Ascending aorta (tissue), 2 donors: Measurements from ENCODE around the gene CNTNAP2. TPM values are rescaled to one million over a fixed set of nuclear protein-coding genes. Genes with fewer than 3 reads are reported as not detected.

Source experiments
- DNase-seq, 2 donors: peaks; one replicate each; pipeline ENCODE4 v3.0.0-alpha.2; 2019; ENCODE audit warnings: low spot score in 2 of 2
- H3K27ac ChIP-seq, 2 donors: fragments of 200-600 bp; sonication (generic); one replicate each; pipeline ENCODE4 v1.5.1; 2016 to 2017; ENCODE audit warnings: mild to moderate bottlenecking in 1 of 2
- H3K27me3 ChIP-seq: fragments of 200-600 bp; sonication (generic); one replicate; pipeline ENCODE4 v1.5.1; 2017
- H3K36me3 ChIP-seq, 2 donors: fragments of 200-600 bp; sonication (generic); one replicate each; pipeline ENCODE4 v1.5.1; 2016
- H3K4me1 ChIP-seq, 2 donors: fragments of 200-600 bp; sonication (generic); one replicate each; pipeline ENCODE4 v1.5.1; 2016 to 2017; ENCODE audit warnings: mild to moderate bottlenecking in 1 of 2
- H3K4me3 ChIP-seq, 2 donors: fragments of 200-600 bp; sonication (generic); one replicate each; pipeline ENCODE4 v1.5.1; 2016 to 2017; ENCODE audit warnings: mild to moderate bottlenecking in 1 of 2
- H3K9me3 ChIP-seq, 2 donors: fragments of 200-600 bp; sonication (generic); one replicate each; pipeline ENCODE4 v1.5.1; 2016
- intact Hi-C: fragments of 100-400 bp; cut with DNase I; formaldehyde crosslinking; loops from one replicate; pipeline ENCODE4 v1.15.1; 2023
- total RNA-seq: library from RNA; depleted of rRNA; stranded (reverse); fragments of >200 nt; gene quantifications from one replicate; pipeline ENCODE4 v1.1.0, GENCODE V29; 2016
- TF ChIP-seq, protein P1 (sequence below), 3 experiments: fragments of 200-600 bp in 2 of 3; fragments of 450-650 bp in 1 of 3; sonication (generic) in 2 of 3; IDR thresholded peaks; one replicate each; pipeline ENCODE4 v1.5.1; 2016 to 2019; ENCODE audit warnings: antibody characterized with exemption in 3 of 3, mild to moderate bottlenecking in 1 of 3, moderate library complexity in 1 of 3

The CNTNAP2 gene
- total RNA-seq, 1 donor from 2014 or later = not detected

DNA sequence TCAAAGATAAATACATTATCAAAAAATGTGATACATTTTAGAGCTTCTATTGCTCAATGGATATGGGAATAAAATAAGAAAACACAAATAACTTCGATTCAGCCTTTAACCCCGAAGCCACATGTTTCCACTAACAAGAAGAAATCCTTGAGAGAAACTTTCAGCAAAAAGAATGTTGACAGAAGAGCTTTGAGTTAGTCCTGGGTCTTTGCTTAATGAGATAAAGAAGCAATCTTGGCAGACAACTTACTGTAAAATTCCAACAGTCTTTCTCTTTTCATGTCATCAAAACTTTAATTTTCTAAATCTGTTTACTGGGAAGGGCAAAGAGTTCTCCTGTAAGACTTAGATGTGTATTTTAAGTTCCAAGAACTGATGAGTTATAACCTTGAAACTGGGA, 810.2 kb downstream of the CNTNAP2 start:
- intact Hi-C loops = no loop called here
- H3K27ac ChIP-seq = no peak overlapping the region
- TF ChIP-seq, protein P1, sequence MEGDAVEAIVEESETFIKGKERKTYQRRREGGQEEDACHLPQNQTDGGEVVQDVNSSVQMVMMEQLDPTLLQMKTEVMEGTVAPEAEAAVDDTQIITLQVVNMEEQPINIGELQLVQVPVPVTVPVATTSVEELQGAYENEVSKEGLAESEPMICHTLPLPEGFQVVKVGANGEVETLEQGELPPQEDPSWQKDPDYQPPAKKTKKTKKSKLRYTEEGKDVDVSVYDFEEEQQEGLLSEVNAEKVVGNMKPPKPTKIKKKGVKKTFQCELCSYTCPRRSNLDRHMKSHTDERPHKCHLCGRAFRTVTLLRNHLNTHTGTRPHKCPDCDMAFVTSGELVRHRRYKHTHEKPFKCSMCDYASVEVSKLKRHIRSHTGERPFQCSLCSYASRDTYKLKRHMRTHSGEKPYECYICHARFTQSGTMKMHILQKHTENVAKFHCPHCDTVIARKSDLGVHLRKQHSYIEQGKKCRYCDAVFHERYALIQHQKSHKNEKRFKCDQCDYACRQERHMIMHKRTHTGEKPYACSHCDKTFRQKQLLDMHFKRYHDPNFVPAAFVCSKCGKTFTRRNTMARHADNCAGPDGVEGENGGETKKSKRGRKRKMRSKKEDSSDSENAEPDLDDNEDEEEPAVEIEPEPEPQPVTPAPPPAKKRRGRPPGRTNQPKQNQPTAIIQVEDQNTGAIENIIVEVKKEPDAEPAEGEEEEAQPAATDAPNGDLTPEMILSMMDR (IDR thresholded peaks at IDR 0.05) = no peak
- no peaks in the 10 kb centered on the region for H3K4me1 ChIP-seq
- DNase-seq = no peak
- no peak overlapping the region for H3K4me3 ChIP-seq
- H3K9me3 ChIP-seq = no peaks in the 10 kb centered on the region
- no peaks in the 10 kb centered on the region for H3K36me3 ChIP-seq
- no peaks in the 10 kb centered on the region for H3K27me3 ChIP-seq

DNA sequence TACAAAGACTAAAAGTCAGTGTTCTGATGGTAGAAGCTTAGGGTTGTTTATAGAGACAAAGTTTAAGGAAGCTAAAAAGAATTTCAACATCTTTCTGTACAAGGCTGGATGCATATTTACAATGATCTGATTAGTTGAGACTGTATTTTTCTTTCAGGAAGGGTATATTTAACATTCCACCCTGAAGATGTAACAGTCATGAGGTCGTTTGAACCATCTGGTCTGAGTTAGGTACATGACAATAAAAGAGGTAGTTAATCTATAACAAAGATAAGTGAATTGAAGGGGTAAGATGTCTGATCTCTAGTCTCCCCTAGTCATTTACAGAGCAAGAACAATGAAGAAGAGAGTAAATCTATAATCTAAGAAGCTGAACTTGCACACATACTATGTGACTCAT, 821.2 kb downstream of the CNTNAP2 start:
- Histone ChIP-seq H3K36me3 (no peaks in the 10 kb centered on the region), H3K27me3 (no peaks in the 10 kb centered on the region), H3K9me3 (no peaks in the 10 kb centered on the region), H3K4me1 (no peaks in the 10 kb centered on the region), H3K4me3 (no peak overlapping the region), H3K27ac (no peak overlapping the region)
- no peak for DNase-seq
- intact Hi-C loops = no loop called here
- TF ChIP-seq, protein P1 (IDR thresholded peaks at IDR 0.05) = no peak

DNA sequence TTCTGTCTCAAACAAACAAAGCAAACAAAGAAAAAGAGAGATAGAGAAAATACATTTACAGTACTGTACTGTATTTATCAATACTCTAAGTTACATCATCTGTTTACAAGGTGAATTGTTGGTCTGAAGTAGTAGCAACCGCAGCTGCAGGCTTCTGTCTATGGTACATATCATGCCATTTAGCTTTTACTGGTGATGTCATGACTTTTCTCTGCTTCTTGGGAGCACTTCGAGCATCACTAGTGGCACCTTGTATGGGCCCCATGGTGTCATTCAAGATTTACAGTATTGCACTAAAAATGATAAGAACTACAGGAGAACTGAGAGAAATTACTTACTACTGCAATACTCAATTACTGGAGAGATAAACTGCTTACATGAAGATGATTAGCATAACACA, 826.9 kb downstream of the CNTNAP2 start:
- intact Hi-C loops = no loop called here
- no peaks in the 10 kb centered on the region for H3K36me3 ChIP-seq
- H3K9me3 ChIP-seq = no peaks in the 10 kb centered on the region
- no peaks in the 10 kb centered on the region for H3K4me1 ChIP-seq
- TF ChIP-seq, protein P1 (IDR thresholded peaks at IDR 0.05) = no peak
- H3K27me3 ChIP-seq = no peaks in the 10 kb centered on the region
- DNase-seq = no peak
- no peak overlapping the region for H3K27ac ChIP-seq
- no peak overlapping the region for H3K4me3 ChIP-seq

DNA sequence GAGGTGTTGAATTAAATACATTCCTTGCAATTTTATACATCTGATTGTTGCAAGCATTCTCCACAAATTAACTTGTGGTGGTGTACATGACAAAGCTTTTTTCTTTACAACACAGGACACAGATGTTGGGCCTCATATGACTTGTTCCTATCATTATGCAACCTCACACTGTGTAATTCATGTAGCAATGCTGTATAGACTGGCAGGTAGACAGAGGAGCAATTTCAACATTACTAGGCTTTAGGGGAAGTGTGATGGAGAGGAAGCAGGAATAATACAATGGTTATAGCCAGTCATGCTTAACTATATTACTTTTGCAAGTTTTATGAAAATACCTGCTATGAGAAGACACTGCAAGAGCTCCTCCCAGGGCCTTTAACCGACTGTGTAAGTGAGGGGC, 832.1 kb downstream of the CNTNAP2 start:
- Histone ChIP-seq H3K27me3 (no peaks in the 10 kb centered on the region), H3K4me1 (no peaks in the 10 kb centered on the region), H3K27ac (no peak overlapping the region), H3K36me3 (no peaks in the 10 kb centered on the region), H3K9me3 (no peaks in the 10 kb centered on the region), H3K4me3 (no peak overlapping the region)
- TF ChIP-seq, protein P1 (IDR thresholded peaks at IDR 0.05) = no peak
- intact Hi-C loops = no loop called here
- no peak for DNase-seq

DNA sequence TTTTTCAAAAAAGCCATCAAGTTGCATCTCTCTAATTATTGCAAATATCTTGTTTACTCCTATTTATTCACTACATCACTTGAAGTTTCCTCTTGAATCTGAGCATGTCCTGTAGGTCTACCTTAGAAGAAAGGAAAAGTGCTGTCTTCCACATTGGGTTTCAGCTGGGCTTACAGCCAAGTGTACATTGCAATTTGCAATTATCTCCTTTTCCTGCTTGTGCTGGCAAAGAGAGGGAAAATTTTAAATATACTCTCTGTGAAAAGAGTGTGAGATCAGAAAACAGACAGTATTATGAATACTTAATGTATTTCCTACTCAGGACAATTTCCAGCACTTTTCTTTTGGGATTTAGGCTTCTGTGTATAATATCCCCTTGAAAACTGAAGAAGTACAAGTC, 839.7 kb downstream of the CNTNAP2 start:
- H3K9me3 ChIP-seq = no peaks in the 10 kb centered on the region
- no peaks in the 10 kb centered on the region for H3K4me1 ChIP-seq
- intact Hi-C loops = no loop called here
- TF ChIP-seq, protein P1 (IDR thresholded peaks at IDR 0.05) = no peak
- no peak for DNase-seq
- H3K27ac ChIP-seq = no peak overlapping the region
- no peak overlapping the region for H3K4me3 ChIP-seq
- H3K27me3 ChIP-seq = no peaks in the 10 kb centered on the region
- no peaks in the 10 kb centered on the region for H3K36me3 ChIP-seq

DNA sequence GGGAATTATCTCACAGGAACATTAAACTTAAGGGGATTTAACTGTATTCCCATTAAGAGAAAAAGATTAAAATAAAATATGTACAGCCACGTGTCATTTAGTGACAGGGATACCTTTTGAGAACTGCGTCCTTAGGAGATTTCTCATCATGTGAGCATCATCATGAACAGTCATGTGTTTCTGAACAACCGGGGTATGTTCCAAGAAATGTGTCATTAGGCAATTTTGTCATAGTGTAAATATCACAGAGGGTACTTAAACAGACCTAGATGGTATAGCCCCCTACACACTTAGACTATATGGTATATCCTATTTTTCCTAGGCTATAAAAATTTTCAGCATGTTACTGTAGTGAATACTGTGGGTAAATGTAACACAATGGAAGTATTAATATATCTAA, 840.3 kb downstream of the CNTNAP2 start:
- no peak for DNase-seq
- no peaks in the 10 kb centered on the region for H3K36me3 ChIP-seq
- H3K4me1 ChIP-seq = no peaks in the 10 kb centered on the region
- TF ChIP-seq, protein P1 (IDR thresholded peaks at IDR 0.05) = no peak
- H3K4me3 ChIP-seq = no peak overlapping the region
- H3K27me3 ChIP-seq = no peaks in the 10 kb centered on the region
- no peak overlapping the region for H3K27ac ChIP-seq
- no peaks in the 10 kb centered on the region for H3K9me3 ChIP-seq
- intact Hi-C loops = no loop called here
